WTC11 (cell line): Measurements from ENCODE around the gene LPP. TPM values are rescaled to one million over a fixed set of nuclear protein-coding genes. Genes with fewer than 3 reads are reported as not detected.

Experiments
- ATAC-seq: fragments of 200-7000 bp; cut with Tn5 transposase; 2 replicates; pipeline ENCODE4 v1.10.0; 2021; ENCODE audit warnings: mild to moderate bottlenecking, moderate library complexity
- CTCF ChIA-PET: fragments of 300-600 bp; sonication (Branson Sonifier 250); formaldehyde crosslinking; loops from one replicate; lab custom pipeline; 2021; ENCODE audit warnings: antibody characterized with exemption; lab: Charles Lee
- POLR2A ChIA-PET: fragments of 350-600 bp; sonication (Branson Sonifier 250); formaldehyde crosslinking; loops from one replicate; lab custom pipeline; 2021; ENCODE audit warnings: antibody characterized with exemption; lab: Charles Lee
- DNase-seq: peaks from one replicate; pipeline ENCODE4 v3.0.0; 2021; ENCODE audit warnings: low spot score
- H3K27ac Mint-ChIP-seq: 2 replicates; pipeline ENCODE4 v1.8.0; 2021; ENCODE audit warnings: mixed read lengths
- H3K27me3 Mint-ChIP-seq: 2 replicates; pipeline ENCODE4 v1.8.0; 2021; ENCODE audit warnings: low read depth, mild to moderate bottlenecking, moderate library complexity, mixed read lengths
- H3K36me3 Mint-ChIP-seq: 2 replicates; pipeline ENCODE4 v1.8.0; 2021; ENCODE audit warnings: mixed read lengths
- H3K4me1 Mint-ChIP-seq: 2 replicates; pipeline ENCODE4 v1.8.0; 2022; ENCODE audit warnings: mixed read lengths
- H3K4me3 Mint-ChIP-seq: 2 replicates; pipeline ENCODE4 v1.8.0; 2021; ENCODE audit warnings: mild to moderate bottlenecking, moderate library complexity, mixed read lengths
- H3K9me3 Mint-ChIP-seq: 2 replicates; pipeline ENCODE4 v1.8.0; 2021; ENCODE audit warnings: mixed read lengths
- CBFB ChIP-seq: sonication (generic); formaldehyde crosslinking; IDR thresholded peaks from 2 replicates; pipeline ENCODE4 v1.8.1; 2022; ENCODE audit warnings: mild to moderate bottlenecking, low read depth, missing genetic modification reagents
- CDX4 ChIP-seq: fragments of 250-450 bp; sonication (Bioruptor Pico); IDR thresholded peaks from 2 replicates; pipeline ENCODE4 v1.9.0; 2021; ENCODE audit warnings: moderate library complexity, mild to moderate bottlenecking, inconsistent platforms, borderline replicate concordance
- CREM ChIP-seq: sonication (generic); formaldehyde crosslinking; IDR thresholded peaks from 2 replicates; pipeline ENCODE4 v1.8.1; 2022; ENCODE audit warnings: mild to moderate bottlenecking, missing genetic modification reagents, moderate library complexity
- E2F1 ChIP-seq: sonication (generic); formaldehyde crosslinking; IDR thresholded peaks from 2 replicates; pipeline ENCODE4 v1.8.0; 2022; ENCODE audit warnings: mild to moderate bottlenecking, missing genetic modification reagents
- ELF4 ChIP-seq: sonication (generic); formaldehyde crosslinking; IDR thresholded peaks from 2 replicates; pipeline ENCODE4 v1.8.1; 2022; ENCODE audit warnings: low read depth, mild to moderate bottlenecking, moderate library complexity, missing genetic modification reagents
- FOXK1 ChIP-seq: sonication (generic); formaldehyde crosslinking; IDR thresholded peaks from 2 replicates; pipeline ENCODE4 v1.8.0; 2022; ENCODE audit warnings: mild to moderate bottlenecking, moderate library complexity, missing genetic modification reagents
- JAZF1 ChIP-seq: fragments of 250-450 bp; sonication (Bioruptor Pico); IDR thresholded peaks from 2 replicates; pipeline ENCODE4 v1.9.0; 2021; ENCODE audit warnings: moderate library complexity, mild to moderate bottlenecking, inconsistent platforms
- KAT7 ChIP-seq: sonication (generic); formaldehyde crosslinking; IDR thresholded peaks from 2 replicates; pipeline ENCODE4 v1.8.1; 2023; ENCODE audit warnings: missing genetic modification reagents, mild to moderate bottlenecking, borderline replicate concordance
- NR1H2 ChIP-seq: sonication (generic); formaldehyde crosslinking; IDR thresholded peaks from 2 replicates; pipeline ENCODE4 v1.9.0; 2021; ENCODE audit warnings: mild to moderate bottlenecking, moderate library complexity, missing genetic modification reagents
- PRDM15 ChIP-seq: sonication (generic); formaldehyde crosslinking; IDR thresholded peaks from 2 replicates; pipeline ENCODE4 v1.8.0; 2022; ENCODE audit warnings: missing genetic modification reagents
- PRRX2 ChIP-seq: fragments of 250-450 bp; sonication (Bioruptor Pico); IDR thresholded peaks from 2 replicates; pipeline ENCODE4 v1.8.0; 2021; ENCODE audit warnings: mild to moderate bottlenecking
- SOX15 ChIP-seq: fragments of 250-450 bp; sonication (Bioruptor Pico); IDR thresholded peaks from 2 replicates; pipeline ENCODE4 v1.9.0; 2021; ENCODE audit warnings: mild to moderate bottlenecking
- TCF7 ChIP-seq: sonication (generic); formaldehyde crosslinking; IDR thresholded peaks from 2 replicates; pipeline ENCODE4 v1.8.0; 2022; ENCODE audit warnings: mild to moderate bottlenecking, low read depth, missing genetic modification reagents, moderate library complexity
- USF2 ChIP-seq: sonication (generic); formaldehyde crosslinking; IDR thresholded peaks from 2 replicates; pipeline ENCODE4 v1.8.1; 2023; ENCODE audit warnings: mild to moderate bottlenecking, missing genetic modification reagents, moderate library complexity
- ZBTB21 ChIP-seq: sonication (generic); formaldehyde crosslinking; IDR thresholded peaks from 2 replicates; pipeline ENCODE4 v1.8.1; 2023; ENCODE audit warnings: mild to moderate bottlenecking, missing genetic modification reagents, borderline replicate concordance
- ZNF281 ChIP-seq: sonication (generic); formaldehyde crosslinking; IDR thresholded peaks from 2 replicates; pipeline ENCODE4 v1.8.0; 2023; ENCODE audit warnings: mild to moderate bottlenecking, missing genetic modification reagents
- total RNA-seq: library from RNA; stranded (reverse); gene quantifications from 3 replicates; pipeline ENCODE4 v1.2.3, GENCODE V29; 2021
- TF ChIP-seq, protein P1 (sequence below): sonication (generic); formaldehyde crosslinking; conservative IDR thresholded peaks from 2 replicates; pipeline ENCODE4 v1.8.1; 2022; ENCODE audit warnings: mild to moderate bottlenecking, missing genetic modification reagents
- TF ChIP-seq, protein P2 (sequence below): sonication (generic); formaldehyde crosslinking; IDR thresholded peaks from 2 replicates; pipeline ENCODE4 v1.8.1; 2023; ENCODE audit warnings: mild to moderate bottlenecking, moderate library complexity, missing genetic modification reagents
- TF ChIP-seq, protein P3 (sequence below): sonication (generic); formaldehyde crosslinking; IDR thresholded peaks from 2 replicates; pipeline ENCODE4 v1.8.1; 2022; ENCODE audit warnings: mild to moderate bottlenecking, moderate library complexity, missing genetic modification reagents

Gene LPP
- total RNA-seq, 1 experiment from 2014 or later, result 49.6 TPM

DNA sequence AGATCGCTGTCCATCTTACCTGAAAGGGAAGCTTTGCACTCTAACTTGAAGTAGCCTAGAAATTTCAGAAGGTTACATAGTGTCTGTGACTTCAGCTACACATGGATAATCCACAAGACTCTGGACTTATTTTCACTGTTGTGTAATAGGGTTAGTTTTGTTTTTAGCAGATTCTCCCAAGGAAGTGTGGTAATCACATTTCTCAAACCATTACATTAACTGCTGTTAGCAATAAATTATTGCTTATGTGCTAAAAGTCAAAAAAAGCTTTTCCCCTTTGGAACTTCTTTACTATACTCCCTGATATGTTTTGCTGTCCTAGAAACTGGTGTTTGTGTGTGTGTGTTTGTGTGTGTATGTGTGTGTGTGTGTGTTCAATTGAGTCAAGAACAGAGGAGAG lies 666.0 kb downstream of the LPP start:
- Mint-ChIP-seq H3K36me3 (no peaks in the 10 kb centered on the region), H3K27me3 (no peaks in the 10 kb centered on the region)
- no peak for ATAC-seq

More for the DNA sequence above, 666.0 kb downstream of the LPP start:
- no peak for DNase-seq
- POLR2A ChIA-PET, result no interaction called here
- CTCF ChIA-PET, result interaction anchor here (1.7 kb wide), 1 partner anchor 1080 kb away, joined by 4 read pairs; no protein-coding TSS in a partner anchor
- Mint-ChIP-seq H3K27ac (no peak overlapping the region), H3K4me3 (no peak overlapping the region), H3K9me3 (no peaks in the 10 kb centered on the region), H3K4me1 (peaks cover 5% of the 10 kb centered on the region; the same call in 1 of the 2 replicates)
- no peak for TF ChIP-seq E2F1 (CRISPR knock-in tag)
- TF ChIP-seq, protein P1, sequence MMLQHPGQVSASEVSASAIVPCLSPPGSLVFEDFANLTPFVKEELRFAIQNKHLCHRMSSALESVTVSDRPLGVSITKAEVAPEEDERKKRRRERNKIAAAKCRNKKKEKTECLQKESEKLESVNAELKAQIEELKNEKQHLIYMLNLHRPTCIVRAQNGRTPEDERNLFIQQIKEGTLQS (CRISPR knock-in tag), result no peak
- TF ChIP-seq PRDM15 (CRISPR knock-in tag), result no peak
- no peak for TF ChIP-seq CREM (CRISPR knock-in tag)
- no peak for TF ChIP-seq PRRX2 (CRISPR knock-in tag)
- no peak for TF ChIP-seq ZNF281 (CRISPR knock-in tag)
- TF ChIP-seq TCF7, result no peak
- TF ChIP-seq FOXK1 (CRISPR knock-in tag), result no peak
- no peak for TF ChIP-seq ELF4 (CRISPR knock-in tag)
- TF ChIP-seq, protein P2, sequence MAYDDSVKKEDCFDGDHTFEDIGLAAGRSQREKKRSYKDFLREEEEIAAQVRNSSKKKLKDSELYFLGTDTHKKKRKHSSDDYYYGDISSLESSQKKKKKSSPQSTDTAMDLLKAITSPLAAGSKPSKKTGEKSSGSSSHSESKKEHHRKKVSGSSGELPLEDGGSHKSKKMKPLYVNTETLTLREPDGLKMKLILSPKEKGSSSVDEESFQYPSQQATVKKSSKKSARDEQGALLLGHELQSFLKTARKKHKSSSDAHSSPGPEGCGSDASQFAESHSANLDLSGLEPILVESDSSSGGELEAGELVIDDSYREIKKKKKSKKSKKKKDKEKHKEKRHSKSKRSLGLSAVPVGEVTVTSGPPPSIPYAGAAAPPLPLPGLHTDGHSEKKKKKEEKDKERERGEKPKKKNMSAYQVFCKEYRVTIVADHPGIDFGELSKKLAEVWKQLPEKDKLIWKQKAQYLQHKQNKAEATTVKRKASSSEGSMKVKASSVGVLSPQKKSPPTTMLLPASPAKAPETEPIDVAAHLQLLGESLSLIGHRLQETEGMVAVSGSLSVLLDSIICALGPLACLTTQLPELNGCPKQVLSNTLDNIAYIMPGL (CRISPR knock-in tag), result no peak
- no peak for TF ChIP-seq CDX4
- TF ChIP-seq SOX15 (CRISPR knock-in tag), result no peak
- TF ChIP-seq, protein P3, sequence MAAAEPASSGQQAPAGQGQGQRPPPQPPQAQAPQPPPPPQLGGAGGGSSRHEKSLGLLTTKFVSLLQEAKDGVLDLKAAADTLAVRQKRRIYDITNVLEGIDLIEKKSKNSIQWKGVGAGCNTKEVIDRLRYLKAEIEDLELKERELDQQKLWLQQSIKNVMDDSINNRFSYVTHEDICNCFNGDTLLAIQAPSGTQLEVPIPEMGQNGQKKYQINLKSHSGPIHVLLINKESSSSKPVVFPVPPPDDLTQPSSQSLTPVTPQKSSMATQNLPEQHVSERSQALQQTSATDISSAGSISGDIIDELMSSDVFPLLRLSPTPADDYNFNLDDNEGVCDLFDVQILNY (CRISPR knock-in tag), result no peak
- TF ChIP-seq USF2, result no peak
- TF ChIP-seq CBFB (CRISPR knock-in tag), result no peak
- TF ChIP-seq ZBTB21 (CRISPR knock-in tag), result no peak
- no peak for TF ChIP-seq KAT7 (CRISPR knock-in tag)
- TF ChIP-seq JAZF1 (CRISPR knock-in tag), result no peak
- no peak for TF ChIP-seq NR1H2 (CRISPR knock-in tag)
